ENCODE measurements around the gene RBM34. TPM values are rescaled to one million over a fixed set of nuclear protein-coding genes. Genes with fewer than 3 reads are reported as not detected.

Gene RBM34, protein sequence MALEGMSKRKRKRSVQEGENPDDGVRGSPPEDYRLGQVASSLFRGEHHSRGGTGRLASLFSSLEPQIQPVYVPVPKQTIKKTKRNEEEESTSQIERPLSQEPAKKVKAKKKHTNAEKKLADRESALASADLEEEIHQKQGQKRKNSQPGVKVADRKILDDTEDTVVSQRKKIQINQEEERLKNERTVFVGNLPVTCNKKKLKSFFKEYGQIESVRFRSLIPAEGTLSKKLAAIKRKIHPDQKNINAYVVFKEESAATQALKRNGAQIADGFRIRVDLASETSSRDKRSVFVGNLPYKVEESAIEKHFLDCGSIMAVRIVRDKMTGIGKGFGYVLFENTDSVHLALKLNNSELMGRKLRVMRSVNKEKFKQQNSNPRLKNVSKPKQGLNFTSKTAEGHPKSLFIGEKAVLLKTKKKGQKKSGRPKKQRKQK
- total RNA-seq (10 to 100 TPM in 3 of 5 donors, 1 to 10 TPM in 1, not detected in 1; 9.8 to 56.7 (median 22.1) TPM), polyA plus RNA-seq (10 to 100 TPM; 60.9 to 79.7 (median 67.7) TPM)
- long read RNA-seq, donor 1, transcript RBM34-201 (11 exons, 2,054 nt), result major isoform, 7 of 8 reads
- long read RNA-seq, donor 1, partial matches to known transcripts, result 0 of 8 reads
- long read RNA-seq, donor 1, other reads (novel, unspliced or antisense), result 0 of 8 reads
- long read RNA-seq, donor 2, transcript RBM34-201 (11 exons, 2,054 nt), result major isoform, 14 of 15 reads
- long read RNA-seq, donor 2, partial matches to known transcripts, result 0 of 15 reads
- long read RNA-seq, donor 2, other reads (novel, unspliced or antisense), result 0 of 15 reads
- long read RNA-seq, donor 3, partial matches to known transcripts, result 0 of 2 reads
- long read RNA-seq, donor 3, other reads (novel, unspliced or antisense), result 0 of 2 reads
- long read RNA-seq, donor 4, partial matches to known transcripts, result 0 of 3 reads
- long read RNA-seq, donor 4, other reads (novel, unspliced or antisense), result 0 of 3 reads
- long read RNA-seq, donor 5, transcript RBM34-201 (11 exons, 2,054 nt), result major isoform, 7 of 12 reads
- long read RNA-seq, donor 5, partial matches to known transcripts, result 0 of 12 reads
- long read RNA-seq, donor 5, other reads (novel, unspliced or antisense), result 0 of 12 reads
- long read RNA-seq, donor 6, result 0 reads
- long read RNA-seq, donor 7, transcript RBM34-201 (11 exons, 2,054 nt), result major isoform, 6 of 7 reads
- long read RNA-seq, donor 7, partial matches to known transcripts, result 0 of 7 reads
- long read RNA-seq, donor 7, other reads (novel, unspliced or antisense), result 0 of 7 reads
- long read RNA-seq, donor 8, transcript RBM34-201 (11 exons, 2,054 nt), result major isoform, 14 of 17 reads
- long read RNA-seq, donor 8, partial matches to known transcripts, result 0 of 17 reads
- long read RNA-seq, donor 8, other reads (novel, unspliced or antisense), result 0 of 17 reads
- long read RNA-seq, donor 9, transcript RBM34-201 (11 exons, 2,054 nt), result major isoform, 5 of 7 reads
- long read RNA-seq, donor 9, partial matches to known transcripts, result 0 of 7 reads
- long read RNA-seq, donor 9, other reads (novel, unspliced or antisense), result 0 of 7 reads
- long read RNA-seq, donor 10, transcript RBM34-201 (11 exons, 2,054 nt), result major isoform, 6 of 8 reads
- long read RNA-seq, donor 10, partial matches to known transcripts, result 0 of 8 reads
- long read RNA-seq, donor 10, other reads (novel, unspliced or antisense), result 0 of 8 reads

DNA sequence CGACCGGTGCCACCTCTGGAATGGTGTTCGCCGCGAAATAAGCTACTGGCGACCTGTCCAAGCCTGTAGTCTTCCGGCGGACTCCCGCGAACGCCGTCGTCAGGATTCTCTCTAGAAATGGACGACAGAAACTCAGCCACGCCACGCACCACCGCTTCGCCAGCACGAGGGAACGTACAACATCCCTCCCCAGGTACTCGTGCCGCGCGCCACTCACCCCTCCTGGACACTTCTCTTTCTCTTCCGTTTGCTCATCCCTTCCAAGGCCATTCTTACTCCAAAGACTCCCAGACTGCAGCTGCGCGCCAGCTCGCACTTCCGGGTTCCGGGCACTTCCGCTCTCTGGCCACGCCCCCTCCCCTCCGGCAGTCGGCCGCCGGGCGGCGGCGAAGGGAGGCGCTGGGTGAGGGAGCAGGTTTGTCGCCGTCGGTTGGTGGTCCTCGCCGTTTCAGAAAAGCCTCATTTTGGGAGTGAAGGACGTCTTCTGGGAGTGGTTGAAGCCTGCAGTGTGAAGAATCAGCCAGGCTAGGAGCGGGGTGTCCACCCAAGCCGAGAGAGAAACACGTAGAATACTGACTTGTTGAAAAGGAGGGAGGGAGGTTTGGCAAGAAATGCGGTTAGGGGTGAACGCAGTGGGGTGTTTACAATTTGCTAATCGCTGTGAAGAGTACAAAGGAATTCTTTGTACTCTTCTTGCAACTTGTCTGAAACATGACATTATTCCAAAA is at the start of gene RBM34:
RBM34 (minus strand) TSS at position 294 of the 728 bp plus-strand sequence; CDS start at position 270, 24 bp downstream.
- peak within 1 kb of the TSS; percentile 88 to 93 (median 93) for H3K27ac ChIP-seq
- H3K36me3 ChIP-seq, result peaks cover 12 to 45% (median 32%) of the 10 kb centered on the region in 4 donors
- peak within 1 kb of the TSS; percentile 65 to 83 (median 76) for H3K4me3 ChIP-seq
- H3K27me3 ChIP-seq, result no peaks in the 10 kb centered on the region
- peak; percentile 94 to 98 for DNase-seq
- H3K4me1 ChIP-seq, result peaks cover 16 to 50% (median 32%) of the 10 kb centered on the region in 4 donors
- peak in 2 of 4 donors; percentile 93 to 94 for TF ChIP-seq POLR2A (IDR thresholded peaks at IDR 0.05)
- TF ChIP-seq, protein P1, sequence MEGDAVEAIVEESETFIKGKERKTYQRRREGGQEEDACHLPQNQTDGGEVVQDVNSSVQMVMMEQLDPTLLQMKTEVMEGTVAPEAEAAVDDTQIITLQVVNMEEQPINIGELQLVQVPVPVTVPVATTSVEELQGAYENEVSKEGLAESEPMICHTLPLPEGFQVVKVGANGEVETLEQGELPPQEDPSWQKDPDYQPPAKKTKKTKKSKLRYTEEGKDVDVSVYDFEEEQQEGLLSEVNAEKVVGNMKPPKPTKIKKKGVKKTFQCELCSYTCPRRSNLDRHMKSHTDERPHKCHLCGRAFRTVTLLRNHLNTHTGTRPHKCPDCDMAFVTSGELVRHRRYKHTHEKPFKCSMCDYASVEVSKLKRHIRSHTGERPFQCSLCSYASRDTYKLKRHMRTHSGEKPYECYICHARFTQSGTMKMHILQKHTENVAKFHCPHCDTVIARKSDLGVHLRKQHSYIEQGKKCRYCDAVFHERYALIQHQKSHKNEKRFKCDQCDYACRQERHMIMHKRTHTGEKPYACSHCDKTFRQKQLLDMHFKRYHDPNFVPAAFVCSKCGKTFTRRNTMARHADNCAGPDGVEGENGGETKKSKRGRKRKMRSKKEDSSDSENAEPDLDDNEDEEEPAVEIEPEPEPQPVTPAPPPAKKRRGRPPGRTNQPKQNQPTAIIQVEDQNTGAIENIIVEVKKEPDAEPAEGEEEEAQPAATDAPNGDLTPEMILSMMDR (IDR thresholded peaks at IDR 0.05), result peak in 4 of 7 experiments; percentile 10 to 42 (median 26)
- TF ChIP-seq EP300 (IDR thresholded peaks at IDR 0.05), result no peak
- peak; percentile 81 to 98 (median 93) for TF ChIP-seq POLR2AphosphoS5 (IDR thresholded peaks at IDR 0.05)
- no peaks in the 10 kb centered on the region for H3K9me3 ChIP-seq
- intact Hi-C loops (cut with DNase I; ENCODE audit: low total_unique reads), result no loop called here
- 0 to 1% (median 0%) methylated on average over 49 to 52 of the region's 52 CpGs for WGBS, 5 donors

DNA sequence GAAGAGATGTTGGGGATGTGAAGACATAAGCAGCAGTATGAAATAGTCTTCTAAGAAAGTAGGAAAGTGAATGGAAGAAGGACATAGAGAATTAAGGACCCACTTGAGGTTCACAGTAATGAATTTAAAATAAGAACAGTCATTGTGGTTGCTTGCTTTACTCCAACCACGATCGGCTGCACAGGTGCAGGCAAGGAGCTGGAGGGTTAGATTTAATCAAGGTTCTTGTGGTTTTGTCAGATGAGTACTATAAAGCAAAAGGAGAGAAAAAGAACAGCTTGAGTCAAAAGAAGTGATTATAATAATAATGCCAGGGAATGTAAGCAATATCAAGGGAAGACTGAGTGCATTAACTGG is 46.1 kb upstream of the RBM34 start:
- H3K4me3 ChIP-seq, result no peak overlapping the region
- H3K27ac ChIP-seq, result no peak overlapping the region
- DNase-seq, result peak in 1 of 2 donors; percentile 6
- no peak for TF ChIP-seq POLR2A (IDR thresholded peaks at IDR 0.05)
- no peak for TF ChIP-seq EP300 (IDR thresholded peaks at IDR 0.05)
- TF ChIP-seq, protein P1 (IDR thresholded peaks at IDR 0.05), result no peak
- no peak for TF ChIP-seq POLR2AphosphoS5 (IDR thresholded peaks at IDR 0.05)
- H3K9me3 ChIP-seq, result no peaks in the 10 kb centered on the region
- peaks cover 17 to 64% (median 62%) of the 10 kb centered on the region in 4 donors for H3K36me3 ChIP-seq
- intact Hi-C loops (cut with DNase I; ENCODE audit: low total_unique reads), result no loop called here
- WGBS, 5 donors, result 55 to 70% (median 61%) methylated on average over 2 of the region's 2 CpGs
- no peaks in the 10 kb centered on the region for H3K4me1 ChIP-seq
- H3K27me3 ChIP-seq, result no peaks in the 10 kb centered on the region

DNA sequence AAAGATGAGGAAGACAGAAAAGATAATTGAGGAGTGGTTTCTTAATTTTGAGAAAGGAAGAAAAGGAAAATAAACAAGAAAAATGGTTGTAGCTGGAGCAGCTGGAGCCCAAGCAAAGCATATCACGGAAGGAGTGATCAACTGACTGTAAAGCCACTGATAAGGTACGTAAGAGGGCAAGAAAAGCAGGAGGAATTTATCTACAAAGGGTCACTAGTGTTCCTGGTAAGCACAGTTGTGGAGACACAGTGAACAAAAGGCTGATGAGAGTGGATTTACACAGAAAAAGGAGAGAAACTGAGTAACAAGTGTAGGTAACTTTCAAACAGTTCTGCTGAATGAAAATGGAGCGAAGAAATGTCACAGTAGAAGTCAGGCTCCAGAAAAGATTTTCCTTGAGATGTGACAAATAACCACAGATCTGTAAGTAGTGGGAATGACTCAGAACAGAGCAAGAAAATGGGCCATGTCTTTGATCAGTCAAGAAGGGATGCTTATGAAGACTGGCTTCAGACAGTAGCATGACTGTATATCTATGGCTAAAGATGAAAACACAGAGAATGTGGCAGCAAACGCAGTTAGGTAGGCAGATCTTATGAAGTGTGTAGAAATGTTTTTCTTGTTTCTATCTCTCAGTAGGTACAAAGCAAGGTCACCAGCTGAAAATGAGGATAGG is 45.6 kb upstream of the RBM34 start:
- 55 to 78% (median 62%) methylated on average over 4 of the region's 4 CpGs for WGBS, 5 donors
- intact Hi-C loops (cut with DNase I; ENCODE audit: low total_unique reads), result no loop called here
- TF ChIP-seq POLR2A (IDR thresholded peaks at IDR 0.05) (no peak), EP300 (IDR thresholded peaks at IDR 0.05) (no peak), POLR2AphosphoS5 (IDR thresholded peaks at IDR 0.05) (no peak)
- TF ChIP-seq, protein P1 (IDR thresholded peaks at IDR 0.05), result no peak

More for the DNA sequence above, 45.6 kb upstream of the RBM34 start:
- Histone ChIP-seq H3K4me1 (no peaks in the 10 kb centered on the region), H3K36me3 (peaks cover 12 to 59% (median 58%) of the 10 kb centered on the region in 4 donors), H3K27me3 (no peaks in the 10 kb centered on the region), H3K4me3 (no peak overlapping the region), H3K9me3 (no peaks in the 10 kb centered on the region), H3K27ac (no peak overlapping the region)
- no peak for DNase-seq

All from stomach (tissue), 19 donors.